Breast epithelium (tissue), 3 donors: ENCODE results near the gene UBE2U.

ENCODE experiments used
- POLR2A ChIP-seq: fragments of 450-650 bp; IDR thresholded peaks from one replicate; pipeline ENCODE4 v1.6.1; 2016; ENCODE audit warnings: antibody characterized with exemption, mild to moderate bottlenecking, moderate library complexity
- POLR2AphosphoS5 ChIP-seq, 3 donors: sonication (generic); formaldehyde crosslinking; IDR thresholded peaks; one replicate each; pipeline ENCODE4 v1.6.1; 2017; ENCODE audit warnings: antibody characterized with exemption in 3 of 3
- TF ChIP-seq, protein P1 (sequence below), 3 donors: fragments of 450-650 bp; IDR thresholded peaks; one replicate each; pipeline ENCODE4 v1.5.1; 2016 to 2017; ENCODE audit warnings: antibody characterized with exemption in 3 of 3, mild to moderate bottlenecking in 3 of 3, moderate library complexity in 3 of 3

DNA sequence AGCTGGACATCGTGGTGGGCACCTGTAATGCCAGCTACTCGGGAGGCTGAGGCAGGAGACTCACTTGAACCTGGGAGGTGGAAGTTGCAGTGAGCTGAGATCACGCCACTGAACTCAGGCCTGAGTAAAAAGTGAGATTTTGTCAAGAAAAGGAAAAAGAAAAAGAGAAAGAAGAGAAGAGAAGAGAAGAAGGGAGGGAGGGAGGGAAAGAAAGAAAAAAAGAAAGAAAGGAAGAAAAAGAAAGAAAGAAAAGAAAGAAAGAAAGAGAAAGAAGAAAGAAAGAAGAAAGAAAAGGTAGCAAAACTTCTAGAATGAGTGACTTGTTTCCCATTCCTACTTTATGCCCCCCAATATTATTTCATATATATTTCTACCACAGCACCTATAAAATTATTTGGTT, 98.8 kb downstream of the UBE2U start:
- TF ChIP-seq POLR2AphosphoS5 (IDR thresholded peaks at IDR 0.05) (no peak), POLR2A (no peak)
- TF ChIP-seq, protein P1, sequence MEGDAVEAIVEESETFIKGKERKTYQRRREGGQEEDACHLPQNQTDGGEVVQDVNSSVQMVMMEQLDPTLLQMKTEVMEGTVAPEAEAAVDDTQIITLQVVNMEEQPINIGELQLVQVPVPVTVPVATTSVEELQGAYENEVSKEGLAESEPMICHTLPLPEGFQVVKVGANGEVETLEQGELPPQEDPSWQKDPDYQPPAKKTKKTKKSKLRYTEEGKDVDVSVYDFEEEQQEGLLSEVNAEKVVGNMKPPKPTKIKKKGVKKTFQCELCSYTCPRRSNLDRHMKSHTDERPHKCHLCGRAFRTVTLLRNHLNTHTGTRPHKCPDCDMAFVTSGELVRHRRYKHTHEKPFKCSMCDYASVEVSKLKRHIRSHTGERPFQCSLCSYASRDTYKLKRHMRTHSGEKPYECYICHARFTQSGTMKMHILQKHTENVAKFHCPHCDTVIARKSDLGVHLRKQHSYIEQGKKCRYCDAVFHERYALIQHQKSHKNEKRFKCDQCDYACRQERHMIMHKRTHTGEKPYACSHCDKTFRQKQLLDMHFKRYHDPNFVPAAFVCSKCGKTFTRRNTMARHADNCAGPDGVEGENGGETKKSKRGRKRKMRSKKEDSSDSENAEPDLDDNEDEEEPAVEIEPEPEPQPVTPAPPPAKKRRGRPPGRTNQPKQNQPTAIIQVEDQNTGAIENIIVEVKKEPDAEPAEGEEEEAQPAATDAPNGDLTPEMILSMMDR (IDR thresholded peaks at IDR 0.05), result no peak
